ENCODE measurements around the gene TMC1.
A peak's percentile ranks its signal among the peaks of the same experiment; 100 is the strongest.

TMC1 gene

DNA sequence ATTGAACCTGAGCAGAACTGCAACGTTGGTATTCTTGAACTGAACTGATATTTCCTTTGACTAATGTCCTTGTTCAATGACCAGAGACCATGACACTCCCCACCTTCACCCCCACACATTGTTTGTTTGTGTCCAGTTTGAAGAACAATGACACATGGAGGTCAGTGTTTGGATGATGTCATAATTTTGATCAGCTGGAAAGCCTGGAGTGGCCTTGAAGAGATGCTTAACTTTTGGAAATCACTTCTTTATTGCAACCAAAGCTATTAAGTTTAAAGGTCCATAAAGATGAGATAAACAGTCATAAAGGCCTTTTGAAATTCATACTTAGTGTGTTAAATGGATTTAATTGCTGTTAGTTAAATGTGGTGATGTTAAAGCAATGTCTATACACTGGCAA, 92.7 kb downstream of the TMC1 start:
- Histone ChIP-seq H3K4me3 (ENCODE audit: low read depth, low read length) (no peak overlapping the region), H3K9me3 (ENCODE audit: control insufficient read depth, insufficient read depth, low read depth, low read length) (no peaks in the 10 kb centered on the region), H3K4me1 (ENCODE audit: control insufficient read depth, insufficient read depth, low read length) (no peaks in the 10 kb centered on the region), H3K36me3 (ENCODE audit: control insufficient read depth in 2 of 2, insufficient read depth in 1 of 2, low read length in 2 of 2) (no peaks in the 10 kb centered on the region), H3K27ac (ENCODE audit: extremely low read depth, low read depth, low read length) (no peak overlapping the region)
- TF ChIP-seq ZNF426 (tag by site-specific recombination; IDR thresholded peaks at IDR 0.05) (no peak), ZNF324 (tag by site-specific recombination; IDR thresholded peaks at IDR 0.05) (no peak), ZNF529 (tag by site-specific recombination; IDR thresholded peaks at IDR 0.05; ENCODE audit: insufficient replicate concordance) (no peak), ZNF629 (tag by site-specific recombination; IDR thresholded peaks at IDR 0.05) (no peak), ZNF843 (tag by site-specific recombination; IDR thresholded peaks at IDR 0.05) (no peak), ZNF560 (tag by site-specific recombination; IDR thresholded peaks at IDR 0.05; ENCODE audit: borderline replicate concordance) (no peak)
- TF ChIP-seq, protein P1, sequence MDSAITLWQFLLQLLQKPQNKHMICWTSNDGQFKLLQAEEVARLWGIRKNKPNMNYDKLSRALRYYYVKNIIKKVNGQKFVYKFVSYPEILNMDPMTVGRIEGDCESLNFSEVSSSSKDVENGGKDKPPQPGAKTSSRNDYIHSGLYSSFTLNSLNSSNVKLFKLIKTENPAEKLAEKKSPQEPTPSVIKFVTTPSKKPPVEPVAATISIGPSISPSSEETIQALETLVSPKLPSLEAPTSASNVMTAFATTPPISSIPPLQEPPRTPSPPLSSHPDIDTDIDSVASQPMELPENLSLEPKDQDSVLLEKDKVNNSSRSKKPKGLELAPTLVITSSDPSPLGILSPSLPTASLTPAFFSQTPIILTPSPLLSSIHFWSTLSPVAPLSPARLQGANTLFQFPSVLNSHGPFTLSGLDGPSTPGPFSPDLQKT (IDR thresholded peaks at IDR 0.05; ENCODE audit: borderline replicate concordance, low read depth, low read length), result no peak
- TF ChIP-seq, protein P2, sequence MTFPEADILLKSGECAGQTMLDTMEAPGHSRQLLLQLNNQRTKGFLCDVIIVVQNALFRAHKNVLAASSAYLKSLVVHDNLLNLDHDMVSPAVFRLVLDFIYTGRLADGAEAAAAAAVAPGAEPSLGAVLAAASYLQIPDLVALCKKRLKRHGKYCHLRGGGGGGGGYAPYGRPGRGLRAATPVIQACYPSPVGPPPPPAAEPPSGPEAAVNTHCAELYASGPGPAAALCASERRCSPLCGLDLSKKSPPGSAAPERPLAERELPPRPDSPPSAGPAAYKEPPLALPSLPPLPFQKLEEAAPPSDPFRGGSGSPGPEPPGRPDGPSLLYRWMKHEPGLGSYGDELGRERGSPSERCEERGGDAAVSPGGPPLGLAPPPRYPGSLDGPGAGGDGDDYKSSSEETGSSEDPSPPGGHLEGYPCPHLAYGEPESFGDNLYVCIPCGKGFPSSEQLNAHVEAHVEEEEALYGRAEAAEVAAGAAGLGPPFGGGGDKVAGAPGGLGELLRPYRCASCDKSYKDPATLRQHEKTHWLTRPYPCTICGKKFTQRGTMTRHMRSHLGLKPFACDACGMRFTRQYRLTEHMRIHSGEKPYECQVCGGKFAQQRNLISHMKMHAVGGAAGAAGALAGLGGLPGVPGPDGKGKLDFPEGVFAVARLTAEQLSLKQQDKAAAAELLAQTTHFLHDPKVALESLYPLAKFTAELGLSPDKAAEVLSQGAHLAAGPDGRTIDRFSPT (tag by site-specific recombination; IDR thresholded peaks at IDR 0.05), result 0 out of 2 replicates have a peak, but pooled peaks have one; percentile 28
- TF ChIP-seq, protein P3, sequence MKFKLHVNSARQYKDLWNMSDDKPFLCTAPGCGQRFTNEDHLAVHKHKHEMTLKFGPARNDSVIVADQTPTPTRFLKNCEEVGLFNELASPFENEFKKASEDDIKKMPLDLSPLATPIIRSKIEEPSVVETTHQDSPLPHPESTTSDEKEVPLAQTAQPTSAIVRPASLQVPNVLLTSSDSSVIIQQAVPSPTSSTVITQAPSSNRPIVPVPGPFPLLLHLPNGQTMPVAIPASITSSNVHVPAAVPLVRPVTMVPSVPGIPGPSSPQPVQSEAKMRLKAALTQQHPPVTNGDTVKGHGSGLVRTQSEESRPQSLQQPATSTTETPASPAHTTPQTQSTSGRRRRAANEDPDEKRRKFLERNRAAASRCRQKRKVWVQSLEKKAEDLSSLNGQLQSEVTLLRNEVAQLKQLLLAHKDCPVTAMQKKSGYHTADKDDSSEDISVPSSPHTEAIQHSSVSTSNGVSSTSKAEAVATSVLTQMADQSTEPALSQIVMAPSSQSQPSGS (tag by site-specific recombination; IDR thresholded peaks at IDR 0.05; ENCODE audit: low read depth), result peak; percentile 80
- ChIA-PET CTCF (interaction anchor here (0.6 kb wide), 1 partner anchor 12 kb away, joined by 3 read pairs; no protein-coding TSS in a partner anchor), POLR2A (no interaction called here)

DNA sequence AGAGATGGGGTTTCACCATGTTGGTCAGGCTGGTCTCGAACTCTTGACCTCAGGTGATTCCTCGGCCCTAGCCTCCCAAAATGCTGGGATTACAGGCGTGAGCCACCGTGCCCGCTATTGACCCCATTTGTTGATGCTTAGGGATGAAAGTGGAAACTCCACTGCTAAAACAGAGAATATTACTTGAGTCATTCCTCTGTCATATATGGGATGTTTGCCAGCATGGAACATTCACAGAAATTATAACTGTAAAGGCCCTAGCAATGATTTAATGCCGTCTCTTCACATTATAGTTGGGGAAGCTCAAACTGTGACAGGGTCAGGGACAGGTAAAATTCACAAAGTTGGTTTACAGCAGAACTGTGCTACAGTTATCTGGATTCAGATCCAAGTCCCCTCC, 94.5 kb downstream of the TMC1 start:
- ChIA-PET POLR2A (no interaction called here), CTCF (interaction anchor here (1.0 kb wide), 1 partner anchor 345 kb away, joined by 3 read pairs; no protein-coding TSS in a partner anchor)
- Histone ChIP-seq H3K4me1 (ENCODE audit: control insufficient read depth, insufficient read depth, low read length) (no peaks in the 10 kb centered on the region), H3K36me3 (ENCODE audit: control insufficient read depth in 2 of 2, insufficient read depth in 1 of 2, low read length in 2 of 2) (no peaks in the 10 kb centered on the region), H3K4me3 (ENCODE audit: low read depth, low read length) (no peak overlapping the region), H3K9me3 (ENCODE audit: control insufficient read depth, insufficient read depth, low read depth, low read length) (no peaks in the 10 kb centered on the region), H3K27ac (ENCODE audit: extremely low read depth, low read depth, low read length) (no peak overlapping the region)
- TF ChIP-seq SCRT1 (tag by site-specific recombination; IDR thresholded peaks at IDR 0.05; ENCODE audit: borderline replicate concordance), result no peak
- no peak for TF ChIP-seq ZNF221 (tag by site-specific recombination; IDR thresholded peaks at IDR 0.05; ENCODE audit: borderline replicate concordance)
- no peak for TF ChIP-seq ZNF791 (tag by site-specific recombination; IDR thresholded peaks at IDR 0.05)
- TF ChIP-seq BCL11B (tag by site-specific recombination; IDR thresholded peaks at IDR 0.05; ENCODE audit: low read depth), result no peak
- no peak for TF ChIP-seq ZNF521 (tag by site-specific recombination; IDR thresholded peaks at IDR 0.05)
- no peak for TF ChIP-seq REPIN1 (tag by site-specific recombination; IDR thresholded peaks at IDR 0.05; ENCODE audit: low read depth)
- no peak for TF ChIP-seq ZNF670 (tag by site-specific recombination; IDR thresholded peaks at IDR 0.05; ENCODE audit: low read depth)
- no peak for TF ChIP-seq ZNF202 (tag by site-specific recombination; IDR thresholded peaks at IDR 0.05; ENCODE audit: borderline replicate concordance)
- TF ChIP-seq, protein P4, sequence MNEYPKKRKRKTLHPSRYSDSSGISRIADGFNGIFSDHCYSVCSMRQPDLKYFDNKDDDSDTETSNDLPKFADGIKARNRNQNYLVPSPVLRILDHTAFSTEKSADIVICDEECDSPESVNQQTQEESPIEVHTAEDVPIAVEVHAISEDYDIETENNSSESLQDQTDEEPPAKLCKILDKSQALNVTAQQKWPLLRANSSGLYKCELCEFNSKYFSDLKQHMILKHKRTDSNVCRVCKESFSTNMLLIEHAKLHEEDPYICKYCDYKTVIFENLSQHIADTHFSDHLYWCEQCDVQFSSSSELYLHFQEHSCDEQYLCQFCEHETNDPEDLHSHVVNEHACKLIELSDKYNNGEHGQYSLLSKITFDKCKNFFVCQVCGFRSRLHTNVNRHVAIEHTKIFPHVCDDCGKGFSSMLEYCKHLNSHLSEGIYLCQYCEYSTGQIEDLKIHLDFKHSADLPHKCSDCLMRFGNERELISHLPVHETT (tag by site-specific recombination; IDR thresholded peaks at IDR 0.05), result no peak
- TF ChIP-seq ZNF664 (tag by site-specific recombination; IDR thresholded peaks at IDR 0.05), result no peak
- no peak for TF ChIP-seq ZEB2 (tag by site-specific recombination; IDR thresholded peaks at IDR 0.05)
- TF ChIP-seq BCL11A (tag by site-specific recombination; IDR thresholded peaks at IDR 0.05; ENCODE audit: low read depth), result no peak
- TF ChIP-seq, protein P5, sequence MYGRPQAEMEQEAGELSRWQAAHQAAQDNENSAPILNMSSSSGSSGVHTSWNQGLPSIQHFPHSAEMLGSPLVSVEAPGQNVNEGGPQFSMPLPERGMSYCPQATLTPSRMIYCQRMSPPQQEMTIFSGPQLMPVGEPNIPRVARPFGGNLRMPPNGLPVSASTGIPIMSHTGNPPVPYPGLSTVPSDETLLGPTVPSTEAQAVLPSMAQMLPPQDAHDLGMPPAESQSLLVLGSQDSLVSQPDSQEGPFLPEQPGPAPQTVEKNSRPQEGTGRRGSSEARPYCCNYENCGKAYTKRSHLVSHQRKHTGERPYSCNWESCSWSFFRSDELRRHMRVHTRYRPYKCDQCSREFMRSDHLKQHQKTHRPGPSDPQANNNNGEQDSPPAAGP (tag by site-specific recombination; IDR thresholded peaks at IDR 0.05), result no peak
- no peak for TF ChIP-seq SCRT2 (tag by site-specific recombination; IDR thresholded peaks at IDR 0.05)
- no peak for TF ChIP-seq ZNF23 (tag by site-specific recombination; IDR thresholded peaks at IDR 0.05; ENCODE audit: borderline replicate concordance)
